IMR-90 (cell line): ENCODE data around the gene POLA2. TPM values are rescaled to one million over a fixed set of nuclear protein-coding genes. Genes with fewer than 3 reads are reported as not detected.

Experiments used
- ATAC-seq: fragments of 200-7000 bp; cut with Tn5 transposase; 2 replicates; pipeline ENCODE4 v1.9.1; 2020; ENCODE audit warnings: low read depth, mild to moderate bottlenecking, moderate library complexity
- BruUV-seq: library from RNA; stranded (reverse); fragments of 400-500 nt; replicated peaks from 2 replicates; lab custom pipeline; 2021; lab: Mats Ljungman, UMichigan
- CTCF ChIA-PET: fragments of 300-600 bp; formaldehyde crosslinking; extraction: SDS; loops from one replicate; lab custom pipeline; 2021; ENCODE audit warnings: antibody characterized with exemption; lab: Yijun Ruan, JAX
- POLR2A ChIA-PET: fragments of 300-600 bp; sonication (Branson Sonifier 250); formaldehyde crosslinking; loops from one replicate; lab custom pipeline; 2022; ENCODE audit warnings: antibody characterized with exemption; ENCODE audit not compliant: unreplicated experiment; lab: Charles Lee
- DNase-seq: peaks from one replicate; pipeline ENCODE4 v3.0.0; 2013
- H2AFZ ChIP-seq: replicated peaks from 2 replicates; pipeline ENCODE3; 2013; ENCODE audit warnings: low read length, mild to moderate bottlenecking; ENCODE audit not compliant: poor library complexity
- H2AK5ac ChIP-seq: 2 replicates; pipeline ENCODE4 v1.6.1; 2013; ENCODE audit warnings: low read depth, low read length, inconsistent platforms
- H2AK9ac ChIP-seq: replicated peaks from 2 replicates; pipeline ENCODE3; 2013; ENCODE audit warnings: mild to moderate bottlenecking, low read depth, low read length, moderate library complexity; ENCODE audit not compliant: poor library complexity
- H2BK120ac ChIP-seq: 2 replicates; pipeline ENCODE4 v1.6.1; 2013; ENCODE audit warnings: low read depth, low read length, inconsistent platforms
- H2BK15ac ChIP-seq: 3 replicates; pipeline ENCODE4 v1.6.1; 2013; ENCODE audit warnings: low read depth, low read length, inconsistent platforms
- H2BK20ac ChIP-seq: 2 replicates; pipeline ENCODE4 v1.6.1; 2013; ENCODE audit warnings: low read depth, mild to moderate bottlenecking, inconsistent platforms, low read length, moderate library complexity
- H2BK5ac ChIP-seq: 2 replicates; pipeline ENCODE4 v1.6.1; 2013; ENCODE audit warnings: mild to moderate bottlenecking, low read depth, low read length, inconsistent platforms; ENCODE audit not compliant: poor library complexity, severe bottlenecking
- H3K14ac ChIP-seq: replicated peaks from 2 replicates; pipeline ENCODE4 v1.6.1; 2013; ENCODE audit warnings: low read depth, low read length, inconsistent platforms
- H3K18ac ChIP-seq: 2 replicates; pipeline ENCODE4 v1.6.1; 2013; ENCODE audit warnings: low read depth, low read length, control low read depth
- H3K23ac ChIP-seq: 2 replicates; pipeline ENCODE4 v1.6.1; 2013; ENCODE audit warnings: low read depth, low read length, inconsistent platforms
- H3K27ac ChIP-seq: 2 replicates; pipeline ENCODE4 v1.5.1; 2013; ENCODE audit warnings: mild to moderate bottlenecking, control low read depth, low read length; ENCODE audit not compliant: insufficient read depth
- H3K27me3 ChIP-seq: 2 replicates; pipeline ENCODE4 v1.6.1; 2013; ENCODE audit warnings: low read length; ENCODE audit not compliant: control insufficient read depth, insufficient read depth
- H3K36me3 ChIP-seq: 2 replicates; pipeline ENCODE4 v1.6.1; 2013; ENCODE audit warnings: low read length, mixed read lengths; ENCODE audit not compliant: control insufficient read depth, insufficient read depth
- H3K4ac ChIP-seq: 2 replicates; pipeline ENCODE4 v1.6.1; 2013; ENCODE audit warnings: low read depth, low read length, inconsistent platforms
- H3K4me1 ChIP-seq: 2 replicates; pipeline ENCODE4 v1.6.1; 2013; ENCODE audit warnings: low read length, mixed read lengths; ENCODE audit not compliant: control insufficient read depth, insufficient read depth
- H3K4me2 ChIP-seq: 2 replicates; pipeline ENCODE4 v1.6.1; 2013; ENCODE audit warnings: low read depth, mild to moderate bottlenecking, control low read depth, low read length, moderate library complexity
- H3K4me3 ChIP-seq: 2 replicates; pipeline ENCODE4 v1.5.1; 2013; ENCODE audit warnings: low read depth, mild to moderate bottlenecking, control low read depth, low read length, moderate library complexity; ENCODE audit not compliant: insufficient read depth
- H3K56ac ChIP-seq: 2 replicates; pipeline ENCODE4 v1.6.1; 2013; ENCODE audit warnings: low read length, inconsistent platforms; ENCODE audit not compliant: insufficient read depth; ENCODE audit errors: extremely low read depth
- H3K79me1 ChIP-seq, 2 experiments: 2 replicates each; pipeline ENCODE4 v1.6.1; 2013; ENCODE audit warnings: low read length in 2 of 2, inconsistent platforms in 1 of 2, low read depth in 1 of 2
- H3K9ac ChIP-seq: 2 replicates; pipeline ENCODE4 v1.6.1; 2013; ENCODE audit warnings: low read depth, low read length, control low read depth
- H3K9me1 ChIP-seq: 2 replicates; pipeline ENCODE4 v1.6.1; 2013; ENCODE audit warnings: low read length, inconsistent platforms; ENCODE audit not compliant: insufficient read depth
- H3K9me3 ChIP-seq: 2 replicates; pipeline ENCODE4 v1.6.1; 2013; ENCODE audit warnings: low read length; ENCODE audit not compliant: control insufficient read depth, insufficient read depth
- H4K20me1 ChIP-seq: 2 replicates; pipeline ENCODE4 v1.6.1; 2013; ENCODE audit warnings: low read length, inconsistent platforms; ENCODE audit not compliant: insufficient read depth
- H4K5ac ChIP-seq: 2 replicates; pipeline ENCODE4 v1.6.1; 2013; ENCODE audit warnings: mild to moderate bottlenecking, low read depth, low read length, control low read depth
- H4K8ac ChIP-seq, 2 experiments: 2 replicates each; pipeline ENCODE4 v1.6.1; 2013; ENCODE audit warnings: low read depth in 2 of 2, low read length in 2 of 2, control low read depth in 1 of 2, inconsistent platforms in 1 of 2
- H4K91ac ChIP-seq: 2 replicates; pipeline ENCODE4 v1.6.1; 2013; ENCODE audit warnings: low read depth, low read length, inconsistent platforms; ENCODE audit not compliant: insufficient read depth
- CEBPB ChIP-seq: IDR thresholded peaks from 2 replicates; pipeline ENCODE4 v1.6.1; 2012; ENCODE audit warnings: low read depth, low read length, improper control_type of control experiment
- ELK1 ChIP-seq: fragments of 150-350 bp; IDR thresholded peaks from 2 replicates; pipeline ENCODE4 v1.6.1; 2016; ENCODE audit warnings: low read depth, mild to moderate bottlenecking, low read length, moderate library complexity, borderline replicate concordance
- MAFK ChIP-seq: IDR thresholded peaks from 2 replicates; pipeline ENCODE4 v1.6.1; 2012; ENCODE audit warnings: low read depth, low read length, improper control_type of control experiment
- MXI1 ChIP-seq: IDR thresholded peaks from 2 replicates; pipeline ENCODE4 v1.6.1; 2012; ENCODE audit warnings: low read depth, mild to moderate bottlenecking, low read length, moderate library complexity, borderline replicate concordance
- RCOR1 ChIP-seq: IDR thresholded peaks from 2 replicates; pipeline ENCODE4 v1.6.1; 2012; ENCODE audit warnings: mild to moderate bottlenecking, low read length, improper control_type of control experiment; ENCODE audit not compliant: insufficient replicate concordance
- WGBS, 2 experiments: methylation state at CpG; one replicate each; pipeline versions ENCODE4 v1.1.5 to v1.1.7; 2013; ENCODE audit warnings: missing lambda C conversion rate in 2 of 2; ENCODE audit not compliant: insufficient read length in 1 of 2; ENCODE audit errors: extremely low coverage in 2 of 2; 5-methylcytosine and 5-hydroxymethylcytosine counted together
- dilution Hi-C: fragments of 300-500 bp; cut with HindIII; formaldehyde crosslinking; loops from one replicate; pipeline ENCODE4 v1.14.3; 2018; ENCODE audit warnings: low sequenced_read_pairs; ENCODE audit not compliant: unreplicated experiment
- in situ Hi-C: fragments of 300-500 bp; cut with MboI; formaldehyde crosslinking; loops from 3 replicates; pipeline ENCODE4 v1.14.3; 2019; ENCODE audit warnings: low sequenced_read_pairs, inconsistent platforms, mixed read lengths
- intact Hi-C: fragments of 100-400 bp; cut with micrococcal nuclease; formaldehyde crosslinking; loops from 2 replicates; pipeline ENCODE4 v1.10.0; 2022
- polyA plus RNA-seq, 3 experiments: library from polyadenylated mRNA; depleted of rRNA; stranded (reverse); fragments of >200 nt; gene quantifications; 2 replicates each; pipeline ENCODE4 v1.2.3, GENCODE V29; 2012; ENCODE audit warnings: low replicate concordance in 1 of 3
- total RNA-seq: library from RNA; depleted of rRNA; stranded (reverse); fragments of >200 nt; gene quantifications from 2 replicates; pipeline ENCODE4 v1.2.3, GENCODE V29; 2012

POLA2 gene
- total and polyA plus RNA-seq, 2 of the 4 experiments (the other 2 are of a cell fraction) = 14.2 to 17.3 TPM

- peak overlapping the region; percentile 57; the same call in 1 of the 2 replicates for H3K14ac ChIP-seq
- H3K4me3 ChIP-seq = no peak overlapping the region
- peak overlapping the region; percentile 28 for H3K23ac ChIP-seq
- H2AK5ac ChIP-seq = peak overlapping the region; percentile 62
- H4K8ac ChIP-seq = peak overlapping the region in 1 of 2 experiments; percentile 33; a peak in 2 of 4 replicates
- peaks cover 37 to 57% of the 10 kb centered on the region in 2 experiments for H3K79me1 ChIP-seq
- no peak overlapping the region; the same call in 1 of the 2 replicates for H3K9ac ChIP-seq
- in situ Hi-C loops = loop anchor here (5.0 kb wide), 1 partner anchor 40 kb away; no protein-coding TSS in a partner anchor
- dilution Hi-C loops = no loop called here
- 100% methylated on average over 1 of the region's 5 CpGs; no CpG with 5 or more reads in 1 of the 2 experiments for WGBS, 2 experiments
- DNase-seq (no peak), ATAC-seq (no peak)
- ChIA-PET CTCF (interaction anchor here (0.6 to 1.1 kb wide), 3 partner anchors 9 to 225 kb away, joined by 3 to 11 read pairs (median 3); partner anchors contain the start of gene CDC42EP2), POLR2A (interaction anchor here (1.4 kb wide), 1 partner anchor 14 kb away, joined by 4 read pairs; no protein-coding TSS in a partner anchor)
- BruUV-seq = no TSS peak
- H2BK15ac ChIP-seq = peak overlapping the region; percentile 12; the same call in 1 of the 3 replicates
- H3K9me1 ChIP-seq = peaks cover 15% of the 10 kb centered on the region
- H4K20me1 ChIP-seq = no peaks in the 10 kb centered on the region
- peak overlapping the region; percentile 30; the same call in 1 of the 2 replicates for H4K5ac ChIP-seq
- H3K4ac ChIP-seq = peak overlapping the region; percentile 64; the same call in 1 of the 2 replicates
- H3K18ac ChIP-seq = peak overlapping the region; percentile 45; the same call in 1 of the 2 replicates
- no peak overlapping the region for H2AK9ac ChIP-seq
- H2BK5ac ChIP-seq = peak overlapping the region; percentile 50
- intact Hi-C loops = no loop called here
- H3K9me3 ChIP-seq = no peaks in the 10 kb centered on the region
- peaks cover 23% of the 10 kb centered on the region for H3K4me1 ChIP-seq
- peak overlapping the region; percentile 11; the same call in 1 of the 2 replicates for H3K27ac ChIP-seq
- H3K4me2 ChIP-seq = peak overlapping the region; percentile 28; the same call in 1 of the 2 replicates
- peak overlapping the region; percentile 69 for H2BK120ac ChIP-seq
- H2BK20ac ChIP-seq = peak overlapping the region; percentile 61
- H2AFZ ChIP-seq = no peak overlapping the region
- H4K91ac ChIP-seq = peak overlapping the region; percentile 37; the same call in 1 of the 2 replicates
- peaks cover 13% of the 10 kb centered on the region for H3K36me3 ChIP-seq
- peak; percentile 28; the same call in 1 of the 2 replicates for TF ChIP-seq MAFK
- no peak for TF ChIP-seq CEBPB
- no peak for TF ChIP-seq ELK1
- no peak for TF ChIP-seq RCOR1
- no peak for TF ChIP-seq MXI1
- no peak overlapping the region; the same call in 1 of the 2 replicates for H3K56ac ChIP-seq
- H3K27me3 ChIP-seq = no peaks in the 10 kb centered on the region
These were observed 16.0 kb downstream of the POLA2 start for GRCh38 chr11:65277631-65278277.
